ENCODE data around the gene EIF4ENIF1.

DNA sequence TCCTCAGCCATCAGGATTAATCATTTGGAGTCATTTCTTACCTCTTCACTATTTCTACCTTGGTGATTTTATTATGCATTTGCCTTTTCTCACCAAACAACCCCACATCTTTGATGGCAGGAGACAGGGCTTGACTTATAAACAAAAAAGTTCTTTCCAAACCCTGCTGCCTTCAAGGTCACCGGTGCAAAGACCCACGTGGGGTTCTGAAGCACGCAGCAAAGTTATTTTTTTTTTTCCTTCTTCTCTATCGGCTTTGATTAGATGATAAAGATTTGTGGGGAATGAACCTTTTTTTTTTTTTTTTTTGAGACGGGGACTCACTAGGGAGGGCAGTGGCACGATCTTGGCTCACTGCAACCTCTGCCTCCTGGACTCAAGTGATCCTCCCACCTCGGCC is 46.1 kb downstream of the EIF4ENIF1 start:
- TF ChIP-seq POLR2A (IDR thresholded peaks at IDR 0.05) (no peak), EP300 (IDR thresholded peaks at IDR 0.05) (no peak)
